ENCODE data around the gene SERPINH1. TPM values are rescaled to one million over a fixed set of nuclear protein-coding genes. Genes with fewer than 3 reads are reported as not detected.

The SERPINH1 gene
- total and polyA plus RNA-seq, 2 experiments from 2014 or later = 444 to 955 TPM

DNA sequence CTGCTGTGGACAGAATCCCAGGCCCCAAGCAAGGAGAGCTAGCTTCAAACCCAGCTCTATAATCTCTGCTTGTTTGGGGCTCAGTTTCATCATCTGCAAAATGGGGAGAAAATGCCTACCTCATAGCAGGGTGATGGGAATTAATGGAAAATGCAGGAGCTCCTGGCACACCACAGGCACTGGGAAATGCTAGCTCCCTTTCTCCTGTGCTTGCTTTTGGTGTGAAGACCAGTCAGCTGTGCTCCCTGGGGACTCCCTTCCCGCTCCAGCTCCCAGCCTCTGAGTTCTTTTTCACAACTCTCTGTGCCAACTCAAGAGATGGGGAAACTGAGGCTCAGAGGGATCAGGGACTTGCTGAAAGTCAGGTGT lies 8.2 kb upstream of the SERPINH1 start:
- Histone ChIP-seq H3K4me1 (ENCODE audit: low read depth) (peaks cover 32% of the 10 kb centered on the region), H3K27me3 (no peaks in the 10 kb centered on the region), H3K36me3 (no peaks in the 10 kb centered on the region), H3K4me3 (no peak overlapping the region), H3K27ac (peak overlapping the region; percentile 90), H3K9me3 (ENCODE audit: low read depth) (no peaks in the 10 kb centered on the region)
- DNase-seq (ENCODE audit: low read depth in 1 of 2, low spot score in 1 of 2) = no peak
- TF ChIP-seq, protein P1, sequence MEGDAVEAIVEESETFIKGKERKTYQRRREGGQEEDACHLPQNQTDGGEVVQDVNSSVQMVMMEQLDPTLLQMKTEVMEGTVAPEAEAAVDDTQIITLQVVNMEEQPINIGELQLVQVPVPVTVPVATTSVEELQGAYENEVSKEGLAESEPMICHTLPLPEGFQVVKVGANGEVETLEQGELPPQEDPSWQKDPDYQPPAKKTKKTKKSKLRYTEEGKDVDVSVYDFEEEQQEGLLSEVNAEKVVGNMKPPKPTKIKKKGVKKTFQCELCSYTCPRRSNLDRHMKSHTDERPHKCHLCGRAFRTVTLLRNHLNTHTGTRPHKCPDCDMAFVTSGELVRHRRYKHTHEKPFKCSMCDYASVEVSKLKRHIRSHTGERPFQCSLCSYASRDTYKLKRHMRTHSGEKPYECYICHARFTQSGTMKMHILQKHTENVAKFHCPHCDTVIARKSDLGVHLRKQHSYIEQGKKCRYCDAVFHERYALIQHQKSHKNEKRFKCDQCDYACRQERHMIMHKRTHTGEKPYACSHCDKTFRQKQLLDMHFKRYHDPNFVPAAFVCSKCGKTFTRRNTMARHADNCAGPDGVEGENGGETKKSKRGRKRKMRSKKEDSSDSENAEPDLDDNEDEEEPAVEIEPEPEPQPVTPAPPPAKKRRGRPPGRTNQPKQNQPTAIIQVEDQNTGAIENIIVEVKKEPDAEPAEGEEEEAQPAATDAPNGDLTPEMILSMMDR (IDR thresholded peaks at IDR 0.05; ENCODE audit: low read depth, low read length) = no peak

DNA sequence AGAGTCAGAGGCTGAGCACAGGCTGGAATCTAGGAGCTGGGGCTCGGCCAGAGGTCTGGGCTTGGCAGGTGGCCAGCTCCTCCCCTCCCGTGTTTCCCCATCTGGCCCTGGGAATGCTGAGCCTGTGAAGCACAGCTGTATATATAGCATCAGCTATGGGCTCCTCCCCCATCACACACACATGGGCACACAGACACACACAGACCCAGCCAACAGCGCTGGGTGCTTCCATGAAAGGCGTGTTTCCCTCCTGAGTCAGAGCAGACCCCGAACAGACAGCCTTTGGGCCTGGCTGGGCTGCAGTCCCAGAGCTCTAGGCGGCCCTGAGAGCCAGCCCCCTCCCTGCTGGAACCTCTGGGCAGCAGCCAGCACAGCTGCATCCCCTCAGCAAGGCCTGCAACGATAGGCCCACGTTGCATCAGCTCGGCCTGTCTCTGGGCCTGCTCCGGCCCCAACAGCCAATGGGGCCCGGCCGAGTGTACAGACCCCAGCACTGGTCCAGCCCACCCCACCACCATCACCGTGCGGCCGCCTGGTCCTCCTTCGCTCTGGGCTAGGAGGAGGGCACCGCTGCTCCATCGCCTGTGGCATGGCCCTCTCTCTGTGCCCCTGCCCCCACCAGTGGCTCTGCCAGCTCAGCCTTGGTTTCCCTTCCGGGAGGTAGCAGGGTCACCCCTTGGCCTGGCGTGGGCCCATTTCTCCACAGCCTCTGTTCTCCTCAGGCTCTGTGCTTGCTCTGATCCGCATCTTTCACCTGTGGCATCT lies 7.6 kb upstream of the SERPINH1 start:
- H3K9me3 ChIP-seq (ENCODE audit: low read depth) = no peaks in the 10 kb centered on the region
- H3K27ac ChIP-seq = peak overlapping the region; percentile 90
- H3K4me1 ChIP-seq (ENCODE audit: low read depth) = peaks cover 38% of the 10 kb centered on the region
- H3K27me3 ChIP-seq = no peaks in the 10 kb centered on the region
- TF ChIP-seq, protein P1 (IDR thresholded peaks at IDR 0.05; ENCODE audit: low read depth, low read length) = no peak
- no peaks in the 10 kb centered on the region for H3K36me3 ChIP-seq
- peak; percentile 92 to 100 for DNase-seq (ENCODE audit: low read depth in 1 of 2, low spot score in 1 of 2)
- no peak overlapping the region for H3K4me3 ChIP-seq

DNA sequence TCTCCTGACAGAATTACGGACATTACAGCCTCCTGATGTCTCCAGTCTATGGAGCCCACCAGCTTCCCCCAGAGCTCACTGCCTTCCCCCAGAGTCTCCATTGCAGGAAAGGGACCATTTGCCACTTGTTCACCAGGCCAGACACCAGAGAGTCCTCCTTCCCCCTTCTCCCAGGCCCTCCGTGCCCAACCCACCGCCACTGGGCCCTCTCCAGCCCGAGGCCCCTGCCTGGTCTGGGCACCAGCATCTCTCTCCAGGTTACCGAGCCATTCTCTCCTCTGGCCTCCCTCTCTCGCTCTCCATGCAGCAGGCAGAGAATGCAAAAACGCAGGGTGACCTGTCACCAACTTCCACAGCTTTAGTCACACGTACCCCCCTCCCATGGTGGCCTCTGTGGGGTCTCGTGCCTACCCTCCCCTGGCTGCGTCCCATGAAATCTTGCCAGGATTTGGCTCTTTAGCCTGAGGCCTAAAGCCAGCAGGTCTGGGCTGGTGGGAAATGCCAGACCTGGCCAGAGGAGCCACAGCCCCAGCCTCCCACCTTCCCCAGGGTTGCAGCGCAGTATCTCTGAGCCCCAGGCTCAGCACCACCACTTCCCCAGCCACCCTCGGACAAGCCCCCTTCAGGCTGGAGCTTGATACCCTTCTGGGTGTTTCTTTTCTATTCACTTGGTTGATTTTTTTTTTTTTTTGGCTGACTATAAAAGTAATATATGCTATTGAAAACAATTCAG lies 6.8 kb upstream of the SERPINH1 start:
- H3K4me1 ChIP-seq (ENCODE audit: low read depth) = peaks cover 42% of the 10 kb centered on the region
- no peaks in the 10 kb centered on the region for H3K36me3 ChIP-seq
- H3K4me3 ChIP-seq = no peak overlapping the region
- H3K27me3 ChIP-seq = no peaks in the 10 kb centered on the region
- TF ChIP-seq, protein P1 (IDR thresholded peaks at IDR 0.05; ENCODE audit: low read depth, low read length) = no peak
- H3K9me3 ChIP-seq (ENCODE audit: low read depth) = no peaks in the 10 kb centered on the region
- no peak for DNase-seq (ENCODE audit: low read depth in 1 of 2, low spot score in 1 of 2)
- peak overlapping the region; percentile 90 for H3K27ac ChIP-seq

DNA sequence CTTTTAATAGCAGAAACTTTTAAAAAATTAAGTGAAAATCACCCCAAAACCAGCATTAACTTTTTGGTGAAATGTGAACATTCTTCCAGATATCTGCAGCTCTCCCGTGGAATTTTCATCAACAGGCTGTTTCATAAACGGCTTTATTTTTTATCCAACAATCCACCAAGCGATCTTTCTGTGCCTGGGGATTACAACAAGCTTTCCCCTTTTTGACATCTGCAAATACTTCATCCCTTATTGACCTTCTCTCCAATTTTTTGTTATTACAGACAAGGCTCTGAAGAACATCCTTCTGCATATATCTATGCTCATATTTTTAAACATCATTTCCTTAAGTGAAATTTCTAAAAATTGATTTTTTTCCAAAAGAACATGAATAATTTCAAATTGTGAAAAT lies 5.8 kb upstream of the SERPINH1 start:
- TF ChIP-seq, protein P1 (IDR thresholded peaks at IDR 0.05; ENCODE audit: low read depth, low read length) = no peak
- H3K27ac ChIP-seq = peak overlapping the region; percentile 95

DNA sequence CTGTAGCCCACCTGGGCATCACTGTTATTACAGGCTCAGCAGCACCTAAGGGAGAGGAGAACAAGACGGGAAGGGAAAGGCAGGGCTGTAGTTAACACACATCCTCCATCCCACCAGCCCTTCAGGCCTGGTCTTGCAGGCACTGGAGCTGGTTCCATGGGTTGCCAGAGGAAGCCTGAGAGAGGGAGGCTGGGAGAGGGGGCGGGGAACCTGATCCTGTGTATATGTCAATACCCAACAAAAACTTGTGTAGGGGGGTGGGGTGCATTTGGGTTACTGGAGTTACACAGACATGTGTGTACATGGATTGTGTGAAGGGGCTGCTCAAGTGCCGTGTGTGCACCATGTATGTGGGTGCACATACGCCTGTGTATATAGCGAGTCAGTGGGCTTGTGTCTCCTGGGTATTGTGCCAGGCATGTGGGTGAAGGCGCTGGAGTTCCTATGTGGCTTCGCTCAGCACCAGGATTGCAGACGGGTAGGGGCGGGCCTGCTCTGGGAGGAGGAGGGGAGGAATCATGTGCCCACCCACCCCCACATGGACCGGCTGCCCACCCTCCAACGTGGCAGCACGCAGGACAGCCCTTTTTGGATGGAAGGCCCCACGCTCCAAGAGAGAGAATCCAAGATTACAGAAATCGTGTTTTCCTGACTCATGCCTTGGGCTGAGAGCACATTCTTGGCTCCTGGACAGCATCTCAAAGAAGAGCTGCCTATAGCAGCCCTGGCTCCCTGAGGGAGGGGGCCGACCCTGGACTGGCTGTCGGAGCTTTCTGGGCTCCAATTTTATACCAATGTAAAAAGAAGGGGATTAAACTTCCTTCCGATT lies 4.2 kb upstream of the SERPINH1 start:
- Histone ChIP-seq H3K9me3 (ENCODE audit: low read depth) (no peaks in the 10 kb centered on the region), H3K27me3 (no peaks in the 10 kb centered on the region), H3K36me3 (no peaks in the 10 kb centered on the region), H3K4me3 (no peak overlapping the region), H3K27ac (peak overlapping the region; percentile 95), H3K4me1 (ENCODE audit: low read depth) (peaks cover 54% of the 10 kb centered on the region)
- peak in 1 of 2 donors; percentile 98 for DNase-seq (ENCODE audit: low read depth in 1 of 2, low spot score in 1 of 2)
- TF ChIP-seq, protein P1 (IDR thresholded peaks at IDR 0.05; ENCODE audit: low read depth, low read length) = no peak

More for the DNA sequence above, 5.8 kb upstream of the SERPINH1 start:
- Histone ChIP-seq H3K4me1 (ENCODE audit: low read depth) (peaks cover 50% of the 10 kb centered on the region), H3K36me3 (no peaks in the 10 kb centered on the region), H3K27me3 (no peaks in the 10 kb centered on the region), H3K4me3 (no peak overlapping the region), H3K9me3 (ENCODE audit: low read depth) (no peaks in the 10 kb centered on the region)
- no peak for DNase-seq (ENCODE audit: low read depth in 1 of 2, low spot score in 1 of 2)
